KG1 (cell line): ENCODE data around the gene CRYGN.

ENCODE experiments used
- DNase-seq: peaks from one replicate; lab custom pipeline; 2025; lab: John Stamatoyannopoulos, UW

The CRYGN gene

DNA sequence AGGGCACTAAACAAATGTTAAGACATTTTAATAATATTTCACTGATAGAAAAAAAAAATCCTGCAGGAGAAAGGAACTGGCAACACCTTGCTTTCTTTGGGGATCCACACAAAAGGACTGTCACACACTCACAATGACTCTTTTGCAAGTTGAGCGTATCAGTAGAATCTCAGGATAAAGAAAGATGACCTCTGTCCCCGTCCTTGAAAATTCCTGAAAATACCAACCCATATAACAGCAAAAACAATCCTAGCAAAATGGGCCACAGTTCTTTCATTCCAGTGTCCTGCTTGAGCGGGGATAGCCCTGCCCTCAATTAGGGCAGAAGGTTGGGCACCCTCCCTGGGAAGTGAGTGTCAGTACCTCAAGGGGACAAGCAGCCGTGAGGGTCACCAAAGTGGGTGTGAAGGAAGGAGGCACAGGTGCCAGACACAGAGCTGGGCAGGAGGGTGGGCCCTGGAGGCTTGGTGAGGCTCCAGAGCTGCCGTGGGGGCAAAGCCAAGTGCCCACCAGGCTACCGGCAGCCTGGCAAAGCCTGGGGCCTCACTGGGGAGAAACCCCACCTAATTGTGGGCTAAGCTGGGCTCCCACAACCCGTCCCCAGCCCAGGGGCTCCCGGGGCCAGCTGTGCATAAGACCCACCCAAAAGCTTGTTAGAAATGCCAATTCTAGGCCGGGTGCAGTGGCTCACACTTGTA lies 32.9 kb downstream of the CRYGN start:
- no peak for DNase-seq

DNA sequence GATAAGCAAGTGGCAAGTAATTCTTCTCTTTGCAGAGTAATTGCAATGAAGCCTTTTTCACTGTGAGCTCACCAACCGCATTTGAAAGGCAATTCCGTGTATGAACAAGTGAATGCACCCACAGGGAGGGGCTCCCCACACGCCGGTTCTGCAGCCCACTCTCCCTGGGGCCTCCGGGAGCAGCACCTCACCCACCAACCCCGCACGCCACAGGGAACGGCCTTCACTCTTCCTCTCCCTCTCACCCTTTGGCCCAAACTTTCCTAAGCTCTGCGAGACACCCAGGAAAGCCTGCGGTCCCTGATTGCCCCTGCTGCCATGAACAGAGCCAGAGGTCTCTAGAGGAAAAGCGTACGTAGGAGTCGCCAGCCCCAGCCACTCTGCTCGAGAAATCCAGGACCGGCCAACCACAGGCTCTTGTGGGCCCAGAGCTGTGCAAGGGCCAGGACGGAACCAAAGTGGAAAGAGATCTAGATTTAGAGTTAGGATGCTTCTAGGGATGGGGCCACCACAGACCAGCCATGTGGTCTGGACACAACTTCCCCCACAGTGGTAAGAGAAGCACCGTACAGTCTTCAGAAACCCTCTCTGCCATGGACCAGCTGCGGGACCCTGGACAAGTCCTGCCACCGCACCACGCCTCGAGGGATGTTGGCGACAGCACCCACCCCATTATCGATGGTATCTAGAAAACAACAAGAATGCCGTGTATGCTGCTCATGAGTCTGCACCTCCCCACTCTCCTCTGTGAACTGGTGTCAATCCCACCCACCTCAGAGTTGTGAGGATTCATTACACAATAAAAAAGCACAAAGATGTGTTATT lies 33.7 kb downstream of the CRYGN start:
- DNase-seq = no peak

DNA sequence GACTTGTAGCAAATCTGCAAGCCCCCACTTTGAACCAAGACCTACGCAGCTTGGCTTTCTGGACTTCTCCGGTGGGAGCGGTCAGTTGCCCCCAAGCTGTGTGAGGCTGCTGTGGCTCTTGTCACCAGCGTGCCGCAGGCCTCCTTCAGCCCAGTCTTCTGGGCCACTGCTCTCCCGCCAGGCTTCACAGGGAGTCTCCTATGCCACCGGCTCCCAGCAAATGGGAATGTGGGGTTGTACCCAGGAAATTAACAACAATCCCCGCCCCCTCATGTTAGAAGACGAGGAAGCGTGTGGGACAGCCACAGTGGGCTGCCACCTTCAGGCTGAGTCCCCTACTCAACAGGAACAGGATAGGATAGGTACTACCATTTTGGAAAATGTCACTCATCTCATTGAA lies 34.4 kb downstream of the CRYGN start:
- no peak for DNase-seq

DNA sequence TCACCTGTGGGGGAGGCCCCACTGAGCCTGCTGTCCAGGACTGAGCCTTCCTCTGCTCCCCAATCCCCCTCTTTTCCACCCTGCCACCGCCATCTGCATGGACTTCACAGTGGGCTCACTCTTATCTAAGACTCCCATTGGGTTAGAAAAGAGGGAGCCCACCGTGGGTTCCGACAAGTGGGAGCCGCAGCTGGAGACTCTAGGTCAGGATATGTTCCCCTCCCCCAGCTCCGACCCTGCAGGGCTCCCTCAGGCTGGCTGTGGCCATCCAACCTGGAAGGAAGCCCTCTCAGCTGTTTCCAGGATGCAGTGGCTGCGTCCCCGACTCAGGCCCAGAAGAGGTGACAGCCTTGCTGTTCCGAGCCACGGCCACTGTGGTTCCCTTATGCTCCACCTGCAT lies 34.9 kb downstream of the CRYGN start:
- no peak for DNase-seq

DNA sequence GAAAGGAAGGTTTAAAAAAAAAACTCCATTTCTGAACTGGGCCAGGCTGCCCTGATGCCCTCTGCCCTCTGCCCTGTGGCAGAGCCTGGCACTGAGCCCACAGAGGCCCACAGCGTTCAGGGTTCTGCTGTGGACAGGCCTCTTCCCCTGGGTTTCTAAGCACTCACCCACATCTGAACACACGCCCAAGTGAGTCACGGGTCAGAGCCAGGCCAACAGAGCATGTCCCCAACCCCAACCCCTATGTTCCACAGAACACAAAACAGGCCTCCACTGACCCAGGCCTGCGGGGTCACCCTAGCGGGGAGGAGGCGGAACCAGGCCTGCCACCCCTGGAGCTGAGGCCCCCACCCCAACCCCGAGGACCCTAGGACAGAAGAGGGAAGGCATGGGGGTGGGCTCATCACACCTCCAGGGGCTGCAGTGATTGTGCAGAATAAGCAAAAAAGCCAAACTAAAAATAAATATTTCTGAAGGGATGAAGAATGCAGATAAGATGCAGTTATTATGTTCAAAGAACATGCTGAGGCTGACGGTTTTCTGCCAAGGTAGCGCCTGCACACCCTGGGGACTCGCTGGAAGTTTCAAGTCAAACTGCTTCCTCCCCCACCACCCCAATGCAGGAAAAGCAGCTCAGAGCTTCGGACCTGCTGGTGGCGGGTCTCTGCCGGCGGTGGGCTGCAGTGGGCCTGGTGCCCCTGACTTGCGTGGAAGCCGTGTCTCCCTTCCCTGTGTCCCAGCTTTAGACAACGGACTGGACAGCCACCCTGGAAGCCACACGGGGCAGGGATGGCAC lies 35.5 kb downstream of the CRYGN start:
- DNase-seq = no peak

DNA sequence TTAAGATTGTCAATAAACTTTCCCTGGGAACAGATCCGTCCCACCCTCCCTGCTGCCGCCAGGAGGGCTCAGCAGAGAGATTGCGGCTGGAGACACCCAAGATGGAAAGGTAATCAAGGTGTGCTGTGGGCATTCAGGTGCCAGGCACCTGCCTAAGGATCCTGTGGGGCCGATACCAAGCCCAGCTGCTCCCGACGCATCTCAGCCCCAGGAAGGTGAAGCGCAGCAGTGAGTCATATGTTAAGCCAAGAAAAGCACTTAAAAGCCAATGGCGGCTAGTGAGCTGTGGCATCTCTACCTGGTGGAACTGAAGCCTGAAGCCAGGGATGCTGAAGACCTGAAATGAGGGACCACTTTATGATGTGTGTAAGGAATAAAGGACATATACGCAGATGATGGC lies 36.2 kb downstream of the CRYGN start:
- no peak for DNase-seq

DNA sequence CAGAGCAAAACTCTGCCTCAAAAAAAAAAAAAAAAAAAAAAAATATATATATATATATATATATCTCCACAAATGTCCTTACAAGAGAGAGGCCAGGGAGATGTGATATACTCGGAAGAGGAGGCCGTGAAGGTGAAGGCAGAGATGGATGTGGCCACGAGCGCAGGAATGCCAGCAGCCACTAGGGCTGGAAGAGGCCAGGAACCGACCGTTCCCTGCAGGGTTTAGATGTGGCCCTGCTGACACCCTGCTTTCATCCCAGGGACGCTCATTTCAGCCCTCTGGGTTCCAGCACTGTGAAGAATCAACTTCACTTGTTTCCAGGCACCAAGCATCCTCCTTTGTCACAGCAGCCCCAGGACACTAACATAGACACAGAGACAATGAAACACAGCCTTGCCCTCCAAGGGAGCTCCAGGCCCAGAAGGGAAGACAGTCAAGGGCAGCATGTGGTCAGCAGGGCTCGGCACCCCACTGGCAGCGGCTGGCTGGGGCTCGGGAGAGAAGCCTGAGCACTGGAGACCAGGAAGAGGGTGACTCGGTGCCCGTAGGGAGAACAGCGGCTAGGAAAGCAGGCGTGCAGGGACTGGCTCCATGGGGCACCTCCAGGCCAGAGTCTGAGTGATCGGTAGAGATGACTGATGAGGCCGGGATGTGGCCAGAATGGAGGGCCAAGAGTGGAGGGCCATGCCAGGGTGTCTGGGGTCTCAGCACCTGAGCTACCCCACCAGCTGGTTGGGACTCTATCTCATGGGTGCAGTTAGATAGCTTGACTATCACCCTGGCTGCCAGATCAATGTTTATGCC lies 37.7 kb downstream of the CRYGN start:
- DNase-seq = no peak

DNA sequence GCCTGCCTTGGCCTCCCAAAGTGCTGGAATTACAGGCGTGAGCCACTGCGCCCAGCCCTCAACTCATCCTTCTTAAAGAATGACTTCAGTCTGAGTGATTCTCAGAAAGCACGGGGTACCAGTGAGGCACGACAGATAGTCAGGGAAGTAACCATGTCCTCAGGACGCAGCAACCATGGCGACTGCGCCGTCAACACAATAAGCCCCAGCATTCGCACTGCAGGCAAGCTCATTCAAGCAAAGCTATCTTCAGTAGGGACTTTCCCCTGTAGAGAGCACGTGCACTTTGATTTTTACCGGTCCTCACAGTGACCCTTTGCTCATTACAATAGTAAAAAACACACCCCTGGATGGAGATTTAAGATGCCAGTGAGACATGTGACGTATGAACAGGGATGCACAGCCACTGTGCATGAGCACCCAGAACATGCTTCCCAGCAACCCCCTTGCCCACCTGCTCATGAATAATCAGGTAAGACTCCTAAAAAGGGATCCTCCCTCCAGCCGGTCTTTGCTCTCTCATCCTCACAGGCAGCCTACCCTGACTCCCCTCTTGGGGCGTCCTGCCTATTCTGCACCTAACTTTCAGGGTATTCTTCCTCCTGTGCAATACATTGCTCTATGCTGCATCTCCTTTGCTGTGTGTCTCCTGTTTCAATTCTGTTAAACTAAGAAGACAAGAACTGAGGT lies 39.2 kb downstream of the CRYGN start:
- DNase-seq = no peak

DNA sequence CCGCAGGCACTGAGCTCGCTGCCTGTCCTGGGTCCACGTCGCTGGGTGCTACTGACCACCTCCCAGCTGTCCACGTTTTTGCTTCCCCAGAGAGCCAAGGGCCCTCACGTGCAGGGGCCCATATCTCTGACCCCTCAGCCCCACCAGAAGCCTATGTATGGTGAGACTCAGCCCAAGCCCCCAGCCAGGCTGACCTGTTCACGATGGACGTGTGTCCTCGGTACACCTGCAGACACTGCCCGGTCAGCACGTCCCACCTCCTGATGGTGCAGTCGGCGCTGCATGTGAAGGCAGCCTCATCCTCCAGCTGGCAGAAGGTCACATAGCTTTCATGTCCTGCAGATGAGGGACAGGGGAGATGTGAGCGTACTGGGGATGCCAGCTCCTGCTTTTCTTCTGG lies 40.0 kb downstream of the CRYGN start:
- no peak for DNase-seq

DNA sequence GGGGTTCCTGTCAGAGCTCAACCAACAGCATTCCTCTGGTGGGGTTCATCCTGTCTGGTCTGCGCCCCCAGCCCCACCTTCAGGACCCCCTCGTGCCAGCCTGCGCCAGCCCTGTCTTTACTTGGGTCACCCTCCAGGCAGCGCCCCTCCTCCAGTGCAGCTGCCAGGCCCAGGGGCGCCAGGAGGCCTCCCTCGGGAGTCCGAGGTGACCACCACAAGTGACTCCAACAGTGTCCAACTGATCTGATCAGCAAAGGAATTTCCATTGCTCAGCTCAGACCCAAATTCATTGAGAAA lies 40.7 kb downstream of the CRYGN start:
- no peak for DNase-seq

DNA sequence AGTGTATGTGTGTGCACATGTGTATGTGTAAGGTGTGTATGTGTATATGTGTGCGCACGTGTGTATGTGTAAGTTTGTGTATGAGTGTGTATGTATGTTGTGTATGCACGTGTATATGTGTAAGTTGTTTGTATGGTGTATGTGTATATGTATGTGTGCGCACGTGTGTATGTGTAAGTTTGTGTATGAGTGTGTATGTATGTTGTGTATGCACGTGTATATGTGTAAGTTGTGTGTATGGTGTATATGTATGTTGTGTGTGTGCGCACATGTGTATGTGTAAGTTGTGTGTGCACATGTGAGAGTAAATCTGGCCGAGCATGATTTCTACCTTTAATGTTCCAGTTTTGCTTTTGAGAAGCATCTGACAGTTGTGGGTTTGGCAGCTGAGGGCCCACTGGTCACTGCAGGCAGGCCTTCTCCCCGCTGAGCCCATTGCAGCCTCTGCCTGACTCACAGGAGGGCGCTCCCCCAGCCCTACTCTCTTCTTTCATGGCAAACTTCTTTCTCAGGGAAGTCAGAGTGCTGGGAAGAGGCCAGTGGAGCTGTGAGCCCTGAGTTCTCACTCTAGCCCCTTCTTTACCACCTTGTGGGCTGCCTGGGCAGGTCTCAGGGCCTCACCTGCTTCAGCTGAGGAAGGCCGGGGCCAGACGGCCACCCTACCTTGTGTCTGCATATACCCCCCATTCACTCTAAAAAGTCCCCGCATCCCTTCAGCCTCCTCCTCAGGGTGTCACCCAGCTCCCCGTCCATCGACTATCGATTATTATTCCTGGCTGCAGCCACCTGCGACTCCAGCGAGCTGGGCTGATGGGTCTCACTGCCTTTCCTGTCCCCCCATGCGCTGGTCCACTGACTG lies 41.3 kb downstream of the CRYGN start:
- no peak for DNase-seq

DNA sequence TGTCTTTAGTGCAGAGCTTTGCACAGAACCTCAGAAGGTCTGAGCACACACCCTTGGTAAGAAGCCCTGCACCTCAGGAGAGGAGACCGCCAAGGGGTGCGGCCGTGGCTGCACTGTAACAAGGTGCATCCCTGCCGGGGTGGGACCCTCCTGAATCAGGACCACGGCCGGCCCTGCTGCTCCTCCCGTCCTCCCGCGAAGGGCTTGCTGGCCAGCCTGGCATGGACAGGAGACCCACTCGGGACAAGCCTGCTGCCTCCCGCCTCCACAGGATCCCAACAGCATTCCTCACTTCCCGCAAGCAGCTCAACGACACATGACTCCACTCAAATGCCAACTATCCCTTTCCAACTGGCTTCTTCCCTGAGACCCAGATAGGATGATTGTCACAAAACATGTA lies 42.9 kb downstream of the CRYGN start:
- no peak for DNase-seq

DNA sequence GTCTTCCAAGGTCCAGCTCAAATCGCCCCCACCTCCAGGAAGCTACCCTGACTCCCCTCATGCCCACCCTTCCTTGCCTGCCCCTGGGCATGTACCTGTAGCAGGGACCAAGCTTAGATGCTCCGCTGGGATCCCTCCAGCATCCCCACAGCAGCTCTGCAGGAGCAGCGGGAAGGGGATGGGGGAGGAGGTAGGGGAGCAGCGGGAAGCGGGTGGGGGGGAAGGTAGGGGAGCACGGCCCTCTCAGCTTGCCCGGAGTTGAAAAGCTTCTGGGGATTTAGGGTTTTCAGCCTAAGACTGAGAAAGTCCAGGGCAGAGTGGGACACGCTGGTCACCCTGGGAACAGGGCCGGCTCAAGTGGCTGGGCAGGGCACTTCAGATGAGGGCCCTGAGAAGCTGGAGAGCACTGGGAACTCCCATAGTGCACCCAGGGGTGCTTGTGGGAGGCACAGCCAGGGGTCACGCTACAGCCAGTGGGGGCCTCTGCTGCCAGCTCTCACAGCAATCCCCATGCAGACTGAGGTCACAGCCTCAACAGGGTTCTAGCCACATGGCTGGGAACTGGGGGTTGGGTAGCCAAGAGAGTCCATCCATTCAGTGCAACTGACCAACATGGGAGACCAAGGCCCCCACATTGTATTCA lies 43.5 kb downstream of the CRYGN start:
- DNase-seq = no peak

DNA sequence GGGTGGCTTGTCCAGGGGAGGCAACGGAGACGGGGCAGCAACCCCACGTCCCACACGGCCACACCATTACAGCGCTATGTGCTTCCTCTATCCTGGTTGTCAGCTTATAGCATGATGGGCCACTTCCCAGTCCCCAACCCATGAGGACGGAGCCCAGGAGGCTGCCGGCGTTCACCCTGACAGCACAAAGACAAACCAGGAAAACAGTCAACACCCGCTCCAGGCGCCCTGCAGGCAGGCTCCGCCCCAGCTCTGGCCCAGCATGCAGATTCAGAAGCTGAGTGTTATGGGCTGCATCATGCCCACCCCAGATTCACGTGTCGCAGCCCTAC lies 44.9 kb downstream of the CRYGN start:
- DNase-seq = no peak

DNA sequence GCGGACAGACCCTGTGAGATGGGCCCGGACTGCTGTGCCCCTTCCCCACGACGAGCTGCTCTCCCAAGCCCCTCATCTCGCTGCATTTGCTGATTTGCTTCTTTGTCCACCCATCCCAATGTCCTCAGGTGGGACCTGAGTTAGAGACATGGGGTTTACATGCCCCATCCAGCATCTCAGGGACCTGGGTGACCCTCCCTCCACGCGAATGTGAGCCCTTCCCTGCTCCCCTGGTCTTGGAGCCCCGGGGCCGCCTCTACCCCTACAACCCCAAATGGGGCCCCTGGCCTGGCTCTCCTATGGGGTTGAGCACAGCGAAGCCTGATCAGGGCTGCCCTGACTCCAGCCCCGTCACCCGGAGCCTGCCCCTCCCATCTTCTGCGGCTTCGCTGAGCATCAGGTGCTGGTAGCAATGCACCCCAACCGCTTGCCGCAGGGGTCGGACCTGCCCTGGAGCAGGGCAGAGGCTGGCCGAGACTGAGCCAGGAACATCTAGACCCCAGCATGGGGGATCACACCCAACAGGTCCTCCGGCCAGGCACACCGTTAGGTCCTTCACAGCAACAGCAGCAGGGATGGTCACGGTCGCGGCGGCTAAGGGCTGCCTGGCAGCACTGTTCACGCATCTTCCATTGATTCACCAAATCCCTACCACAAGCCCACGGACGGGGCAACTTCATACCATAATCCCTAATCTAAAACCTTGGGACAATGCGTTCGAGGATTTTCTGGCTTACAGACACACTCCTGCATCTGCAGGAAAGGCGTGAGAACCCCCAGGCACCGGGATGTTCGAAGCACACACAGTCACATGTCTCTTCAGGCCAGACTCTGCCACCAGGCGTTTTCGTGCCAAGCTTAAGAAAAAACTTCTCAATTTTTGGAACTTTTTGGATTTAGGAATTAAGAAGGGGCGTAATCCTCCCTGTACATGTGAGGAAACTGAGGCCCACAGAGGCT lies 45.6 kb downstream of the CRYGN start:
- DNase-seq = no peak

DNA sequence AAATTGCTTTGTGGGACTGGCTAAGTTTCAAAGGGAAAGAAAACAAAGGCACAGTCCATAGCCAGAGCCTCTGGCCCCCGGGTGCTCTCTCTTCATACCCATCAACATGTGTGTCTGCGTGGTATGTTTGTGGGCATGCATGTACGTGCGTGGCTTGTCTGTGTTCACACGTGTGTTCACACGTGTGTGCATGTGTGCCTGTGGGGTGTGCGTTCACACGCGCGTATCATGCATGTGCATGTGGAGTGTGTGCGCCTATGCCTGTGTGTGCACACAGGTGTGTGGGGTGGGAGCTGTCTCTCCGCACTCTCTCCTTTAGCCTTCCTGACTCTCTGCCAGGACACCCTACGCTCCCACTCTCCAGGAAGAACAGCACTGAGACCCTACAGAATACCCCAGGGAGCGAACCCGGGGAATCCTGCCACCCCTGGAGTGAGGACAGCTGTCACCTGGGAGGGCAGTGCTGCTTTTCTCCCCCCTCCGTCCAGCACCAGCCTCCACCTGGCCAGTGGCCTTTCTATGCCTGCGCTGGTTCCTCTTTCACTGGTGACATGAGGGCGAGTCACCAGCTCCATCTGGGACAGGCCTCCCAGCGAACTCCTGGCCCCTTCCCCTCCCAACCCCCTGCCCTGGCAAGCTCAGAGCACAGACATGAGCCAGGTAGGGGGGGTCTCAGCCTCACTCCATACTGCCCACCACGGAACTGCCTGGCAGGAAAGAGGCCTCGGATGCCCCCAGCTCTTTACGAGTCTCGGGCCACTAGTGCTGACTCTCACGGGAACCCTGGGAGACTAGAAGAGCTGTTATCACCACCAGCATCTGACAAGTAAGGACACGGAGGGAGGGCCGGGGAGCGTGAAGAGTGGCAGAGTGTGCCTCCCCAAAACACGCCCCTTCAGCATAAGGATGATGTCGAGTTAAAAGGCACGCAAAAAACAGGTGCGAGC lies 46.6 kb downstream of the CRYGN start:
- DNase-seq = no peak

DNA sequence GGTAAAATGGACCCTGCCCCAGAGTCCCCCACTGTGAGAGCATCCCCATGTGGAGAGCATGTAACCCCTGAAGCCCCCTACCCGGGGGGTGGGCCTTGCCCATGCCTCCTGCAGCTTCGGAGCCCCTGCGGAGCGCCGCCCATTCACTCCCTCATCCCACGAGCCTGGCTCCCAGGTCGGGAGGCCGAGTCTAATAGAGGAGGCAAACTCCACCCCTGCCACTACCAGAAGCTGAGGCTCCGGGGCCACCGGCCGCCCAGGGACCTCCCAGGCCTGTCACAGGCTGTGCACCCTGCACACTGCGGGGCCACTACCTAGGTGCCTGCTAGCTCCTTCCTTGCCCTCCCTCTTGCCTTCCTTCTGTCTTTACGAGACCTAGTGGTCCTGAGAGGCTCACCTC lies 47.5 kb downstream of the CRYGN start:
- DNase-seq = no peak

DNA sequence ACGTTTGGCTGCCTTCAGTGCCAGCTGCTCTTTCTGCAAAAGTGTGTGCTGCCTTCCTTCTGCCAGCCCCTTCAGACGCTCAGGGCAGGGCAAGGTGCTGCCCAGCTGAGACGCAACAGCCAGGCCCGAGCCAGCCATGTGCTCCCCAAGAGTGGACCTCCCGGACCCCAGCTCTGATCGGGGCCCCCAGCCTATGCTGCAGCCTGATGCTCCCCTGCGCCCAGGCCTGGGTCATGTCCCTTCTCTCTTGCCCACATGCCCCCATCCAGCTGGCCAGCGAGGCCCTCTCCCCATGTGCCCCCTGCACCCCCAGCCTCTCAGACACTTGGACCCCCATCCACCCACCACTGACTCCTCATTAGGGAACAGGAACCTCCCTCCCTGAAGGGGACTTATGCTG lies 47.9 kb downstream of the CRYGN start:
- DNase-seq = no peak
